Omental fat pad (tissue), 4 donors: ENCODE measurements around the gene NUP188. TPM values are rescaled to one million over a fixed set of nuclear protein-coding genes. Genes with fewer than 3 reads are reported as not detected.
"Not testable (repeated sequence)": the region's sequence is repeated elsewhere in the genome, so short reads cannot be mapped to it uniquely, and the experiment has no call there.

Experiments used
- ATAC-seq: fragments of 150-250 bp; one replicate; pipeline ENCODE4 v1.9.1; 2016; ENCODE audit warnings: mild to moderate bottlenecking, moderate library complexity; ENCODE audit not compliant: low FRiP score
- DNase-seq: peaks from one replicate; pipeline ENCODE4 v3.0.0-alpha.2; 2019; ENCODE audit warnings: low spot score
- CTCF ChIP-seq, 3 donors: fragments of 450-650 bp; IDR thresholded peaks; one replicate each; pipeline ENCODE4 v1.5.1; 2016 to 2017; ENCODE audit warnings: antibody characterized with exemption in 3 of 3, mild to moderate bottlenecking in 3 of 3, moderate library complexity in 2 of 3
- total RNA-seq, 4 donors: library from RNA; depleted of rRNA; stranded (reverse); fragments of >200 nt; gene quantifications; one replicate each; pipeline ENCODE4 v1.1.0, GENCODE V29; 2016

NUP188 gene
- total RNA-seq, 4 donors from 2014 or later = 27.2 to 70.6 (median 38.3) TPM

GRCh38 chr9:129028192-129028966, 80.9 kb downstream of the NUP188 start, which contains the start of gene SH3GLB2:
Gene SH3GLB2, minus strand, starts transcription at chr9:129028331. Its CDS starts 177 bp downstream, at chr9:129028154.
- ATAC-seq (peak; percentile 96), DNase-seq (peak; percentile 77)
- peak in 1 of 3 donors; percentile 62 for TF ChIP-seq CTCF (IDR thresholded peaks at IDR 0.05)

DNA sequence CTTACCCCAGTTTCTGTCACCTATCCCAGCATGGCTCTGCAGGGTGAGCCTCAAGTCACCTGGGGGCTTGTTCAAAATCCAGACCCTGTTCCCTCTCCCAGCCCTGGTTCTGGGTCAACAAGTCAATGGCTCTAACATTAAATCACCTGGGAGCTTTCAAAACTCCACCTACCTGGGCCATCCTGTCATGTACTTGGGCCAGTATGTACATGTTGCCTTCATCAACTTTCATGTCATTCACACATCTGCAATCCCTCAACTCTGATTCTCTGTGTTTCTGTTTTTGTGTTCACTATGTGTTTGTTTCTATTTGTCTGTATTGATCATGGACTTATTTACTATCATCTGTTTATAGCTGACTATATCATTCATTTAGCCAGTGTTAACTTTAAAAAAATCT, 82.7 kb downstream of the NUP188 start:
- TF ChIP-seq CTCF (IDR thresholded peaks at IDR 0.05) = no peak
- no peak for ATAC-seq
- DNase-seq = no peak

DNA sequence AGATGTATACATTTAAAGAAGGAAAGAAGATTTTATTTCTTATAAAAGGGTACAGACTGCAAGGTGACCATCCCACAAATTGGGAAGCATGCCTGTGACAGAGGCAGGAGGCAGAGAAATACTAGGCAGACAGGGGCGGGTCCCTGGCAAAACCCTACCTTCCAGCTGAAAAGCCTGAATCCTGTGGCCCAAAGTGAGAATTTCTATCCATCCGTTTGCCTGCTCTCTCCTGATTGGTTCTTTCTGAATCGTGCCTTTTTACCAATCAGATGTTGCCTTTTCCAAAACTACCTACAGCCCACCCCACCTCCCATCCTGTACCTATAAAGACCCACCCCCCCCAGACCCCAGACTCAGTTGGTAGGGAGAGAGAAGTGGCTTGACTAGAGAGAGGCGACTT, 84.0 kb downstream of the NUP188 start:
- ATAC-seq (no peak), DNase-seq (no peak)

GRCh38 chr9:129032541-129033159, 85.2 kb downstream of the NUP188 start:
- TF ChIP-seq CTCF (IDR thresholded peaks at IDR 0.05) = no peak
- DNase-seq (no peak), ATAC-seq (no peak)

More for the DNA sequence above, 84.0 kb downstream of the NUP188 start:
- no peak for TF ChIP-seq CTCF (IDR thresholded peaks at IDR 0.05)

GRCh38 chr9:129033216-129033615, 85.7 kb downstream of the NUP188 start:
- DNase-seq (no peak), ATAC-seq (no peak)
- TF ChIP-seq CTCF (IDR thresholded peaks at IDR 0.05) = no peak

DNA sequence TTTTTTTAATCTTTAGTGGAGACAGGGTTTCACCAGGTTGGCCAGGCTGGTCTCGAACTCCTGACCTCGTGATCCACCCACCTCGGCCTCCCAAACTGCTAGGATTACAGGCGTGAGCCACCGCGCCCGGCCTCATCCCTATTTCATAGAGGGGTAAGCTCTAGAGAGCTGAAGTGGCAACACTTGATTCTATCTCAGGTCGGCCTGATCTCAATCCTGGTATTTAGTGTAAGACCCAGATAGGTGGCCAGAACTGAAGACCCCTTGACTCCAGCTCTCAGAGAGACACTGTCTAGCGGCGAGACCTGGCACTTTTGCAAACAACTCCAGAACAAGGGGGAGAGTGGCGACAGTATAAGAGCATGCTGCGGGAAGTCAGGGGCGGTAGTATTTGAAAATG, 88.3 kb downstream of the NUP188 start:
- ATAC-seq = peak; percentile 20

DNA sequence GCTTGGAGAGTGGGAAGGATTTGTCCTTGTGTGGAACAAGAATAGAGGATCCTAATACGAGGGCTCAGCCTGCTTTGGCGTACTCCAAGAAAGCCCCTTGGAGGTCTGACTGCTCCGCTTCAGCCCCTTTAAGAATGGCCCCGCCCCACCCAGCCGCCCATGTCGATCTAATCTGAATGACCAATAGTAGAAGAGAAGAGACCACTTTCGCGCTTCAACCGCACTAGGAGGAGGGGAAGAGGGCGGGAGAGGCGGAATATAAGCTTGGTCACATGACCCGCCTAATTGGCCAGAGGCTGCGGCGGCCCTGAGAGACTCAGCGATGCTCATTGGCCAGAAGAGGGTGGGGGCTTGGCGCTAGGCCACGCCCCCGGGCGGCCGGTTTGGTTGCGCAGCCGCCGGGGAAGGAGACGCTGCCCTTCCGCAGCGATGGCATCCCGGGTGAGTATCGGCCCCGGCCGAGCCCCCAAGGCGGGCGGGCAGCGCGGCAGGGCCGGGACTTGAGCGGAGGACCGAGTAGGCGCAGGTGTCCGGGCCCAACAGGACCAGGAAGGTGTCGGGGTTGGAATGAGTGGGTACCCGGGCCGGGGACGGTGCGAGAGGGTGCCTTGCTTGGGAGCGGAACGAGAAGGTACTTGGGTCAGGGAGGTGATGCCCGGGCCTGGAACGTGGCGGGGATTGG, 88.9 kb downstream of the NUP188 start, which contains the start of gene MIGA2:
Gene MIGA2, plus strand, starts transcription at position 386 of the 682 bp plus-strand sequence. CDS start 3,969 bp downstream, outside the sequence.
- no peak for TF ChIP-seq CTCF (IDR thresholded peaks at IDR 0.05)
- DNase-seq (peak; percentile 91), ATAC-seq (peak; percentile 98)

More for the DNA sequence above, 88.3 kb downstream of the NUP188 start:
- DNase-seq = not testable (repeated sequence)
